Cardiac muscle cell (in vitro differentiated cells and primary cell): ENCODE measurements around the gene SLC17A1. TPM values are rescaled to one million over a fixed set of nuclear protein-coding genes. Genes with fewer than 3 reads are reported as not detected.

Source experiments
- DNase-seq, 2 donors: peaks; one replicate each; pipeline versions ENCODE4 v3.0.0 to v3.0.0-alpha.2; 2010 to 2017; ENCODE audit warnings: low read depth in 1 of 2, low spot score in 1 of 2
- H3K27ac ChIP-seq: fragments of 200-600 bp; sonication (generic); 2 replicates; pipeline ENCODE4 v1.5.1; 2016
- H3K27me3 ChIP-seq: fragments of 200-600 bp; sonication (generic); 2 replicates; pipeline ENCODE4 v1.6.0; 2016; ENCODE audit warnings: control low read depth
- H3K36me3 ChIP-seq: fragments of 200-600 bp; sonication (generic); 2 replicates; pipeline ENCODE4 v1.5.1; 2016; ENCODE audit warnings: control low read depth
- H3K4me1 ChIP-seq: fragments of 200-600 bp; sonication (generic); 2 replicates; pipeline ENCODE4 v1.8.1; 2017; ENCODE audit warnings: low read depth, mild to moderate bottlenecking, mixed run types
- H3K4me3 ChIP-seq: fragments of 200-600 bp; sonication (generic); 2 replicates; pipeline ENCODE4 v1.5.1; 2016; ENCODE audit warnings: mild to moderate bottlenecking
- H3K9me3 ChIP-seq: fragments of 200-600 bp; sonication (generic); 2 replicates; pipeline ENCODE4 v1.5.1; 2017; ENCODE audit warnings: low read depth, mild to moderate bottlenecking, control low read depth
- polyA plus RNA-seq: library from polyadenylated mRNA; unstranded; fragments of >200 nt; fragmentation: Nextera tagmentation; extraction: Ambion mirVana; gene quantifications from 2 replicates; pipeline ENCODE4 v1.2.1, GENCODE V29; 2016
- total RNA-seq: library from RNA; depleted of rRNA; stranded (reverse); fragments of >200 nt; gene quantifications from 2 replicates; pipeline ENCODE4 v1.2.3, GENCODE V29; 2016
- TF ChIP-seq, protein P1 (sequence below): IDR thresholded peaks from 2 replicates; pipeline ENCODE4 v1.5.1; 2012; ENCODE audit warnings: low read depth, mild to moderate bottlenecking, low read length

Gene SLC17A1
- total and polyA plus RNA-seq, 2 experiments from 2014 or later, result not detected

DNA sequence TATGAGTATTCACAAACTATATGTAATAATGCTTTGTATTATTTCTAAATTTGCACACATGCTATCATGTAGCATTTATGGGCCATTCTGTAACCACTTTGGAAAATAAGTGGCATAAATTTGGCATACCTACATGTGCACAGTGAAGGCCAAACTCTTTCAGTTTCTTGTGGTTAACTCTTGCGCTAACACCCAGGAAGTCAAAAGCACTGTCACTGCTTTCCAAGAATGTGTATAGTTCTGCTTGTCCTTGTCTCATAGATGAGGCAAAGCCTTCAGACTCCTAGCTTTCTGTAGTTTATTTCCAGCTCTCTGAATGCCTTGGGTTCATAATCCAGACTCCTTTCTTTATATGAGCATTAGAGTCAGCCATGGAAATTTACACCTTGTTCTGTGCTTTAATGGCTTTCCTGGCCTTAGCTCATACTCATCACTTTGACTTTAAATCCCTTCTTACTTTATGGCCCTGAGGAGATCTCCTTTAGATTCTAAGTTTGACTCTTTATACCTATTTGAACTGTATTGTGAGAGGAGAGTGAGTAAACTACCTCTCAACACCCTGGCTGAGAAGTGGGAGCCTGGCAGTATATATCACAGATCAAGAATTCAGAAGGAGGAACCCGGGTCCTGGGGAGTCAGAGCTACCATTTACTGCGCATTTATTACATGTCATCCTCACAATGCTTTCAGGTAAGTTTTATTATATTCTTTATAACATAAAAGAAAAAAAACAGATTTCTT, 43.1 kb upstream of the SLC17A1 start:
- no peak overlapping the region for H3K4me3 ChIP-seq
- H3K9me3 ChIP-seq, result no peaks in the 10 kb centered on the region
- no peaks in the 10 kb centered on the region for H3K36me3 ChIP-seq
- no peaks in the 10 kb centered on the region for H3K4me1 ChIP-seq
- H3K27ac ChIP-seq, result no peak overlapping the region
- peaks cover 28% of the 10 kb centered on the region for H3K27me3 ChIP-seq
- peak in 1 of 2 donors; percentile 37 for DNase-seq
- TF ChIP-seq, protein P1, sequence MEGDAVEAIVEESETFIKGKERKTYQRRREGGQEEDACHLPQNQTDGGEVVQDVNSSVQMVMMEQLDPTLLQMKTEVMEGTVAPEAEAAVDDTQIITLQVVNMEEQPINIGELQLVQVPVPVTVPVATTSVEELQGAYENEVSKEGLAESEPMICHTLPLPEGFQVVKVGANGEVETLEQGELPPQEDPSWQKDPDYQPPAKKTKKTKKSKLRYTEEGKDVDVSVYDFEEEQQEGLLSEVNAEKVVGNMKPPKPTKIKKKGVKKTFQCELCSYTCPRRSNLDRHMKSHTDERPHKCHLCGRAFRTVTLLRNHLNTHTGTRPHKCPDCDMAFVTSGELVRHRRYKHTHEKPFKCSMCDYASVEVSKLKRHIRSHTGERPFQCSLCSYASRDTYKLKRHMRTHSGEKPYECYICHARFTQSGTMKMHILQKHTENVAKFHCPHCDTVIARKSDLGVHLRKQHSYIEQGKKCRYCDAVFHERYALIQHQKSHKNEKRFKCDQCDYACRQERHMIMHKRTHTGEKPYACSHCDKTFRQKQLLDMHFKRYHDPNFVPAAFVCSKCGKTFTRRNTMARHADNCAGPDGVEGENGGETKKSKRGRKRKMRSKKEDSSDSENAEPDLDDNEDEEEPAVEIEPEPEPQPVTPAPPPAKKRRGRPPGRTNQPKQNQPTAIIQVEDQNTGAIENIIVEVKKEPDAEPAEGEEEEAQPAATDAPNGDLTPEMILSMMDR, result no peak

DNA sequence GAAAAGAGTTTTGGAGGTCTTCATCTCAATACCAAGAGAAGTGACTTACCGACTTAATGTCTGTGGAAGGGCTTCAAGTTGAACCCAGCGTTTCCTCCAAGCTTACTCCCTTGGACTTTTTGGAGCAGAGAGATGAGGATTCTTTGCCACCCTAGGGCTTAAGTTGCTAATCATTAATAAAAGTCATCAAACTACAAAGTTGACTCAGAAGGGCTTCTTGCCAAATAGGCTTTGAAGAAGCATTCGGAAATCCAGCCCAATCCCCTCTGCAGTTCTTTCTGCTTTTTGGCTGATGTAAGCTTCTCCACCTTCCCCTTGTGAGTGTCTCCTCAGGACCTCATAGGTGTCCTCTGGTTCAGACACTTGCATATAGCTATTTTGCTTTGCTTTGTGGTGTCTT, 42.3 kb upstream of the SLC17A1 start, which contains the start of gene SLC17A3:
SLC17A3 (minus strand) TSS at position 126 of the 400 bp plus-strand sequence. CDS start 5,856 bp downstream, outside the sequence.
- no peaks in the 10 kb centered on the region for H3K36me3 ChIP-seq
- H3K27me3 ChIP-seq, result peaks cover 20% of the 10 kb centered on the region
- no peak for DNase-seq
- no peaks in the 10 kb centered on the region for H3K4me1 ChIP-seq
- no peak within 1 kb of the TSS for H3K4me3 ChIP-seq
- TF ChIP-seq, protein P1, result no peak
- H3K9me3 ChIP-seq, result no peaks in the 10 kb centered on the region
- H3K27ac ChIP-seq, result no peak within 1 kb of the TSS

DNA sequence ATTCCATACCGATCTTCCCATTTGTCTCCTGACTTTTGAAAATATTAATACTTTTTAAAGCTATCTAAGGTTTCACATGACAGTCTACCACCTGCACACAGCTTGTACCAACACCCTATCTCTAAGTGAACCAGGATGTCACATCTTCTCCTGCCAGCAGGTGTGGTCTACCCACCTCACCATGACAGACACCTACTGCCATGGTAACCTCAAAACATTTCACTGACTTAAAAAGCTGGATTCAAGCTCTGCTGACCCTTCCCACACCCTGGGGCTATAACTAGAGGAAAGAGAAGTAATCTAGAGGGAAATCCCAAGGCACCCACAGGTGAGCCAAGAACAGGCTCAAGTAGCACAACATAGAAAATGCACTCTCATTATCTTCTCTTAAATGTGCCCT, 41.0 kb upstream of the SLC17A1 start:
- H3K27ac ChIP-seq, result no peak overlapping the region
- H3K4me3 ChIP-seq, result no peak overlapping the region
- peaks cover 11% of the 10 kb centered on the region for H3K27me3 ChIP-seq
- TF ChIP-seq, protein P1, result no peak
- no peaks in the 10 kb centered on the region for H3K9me3 ChIP-seq
- H3K36me3 ChIP-seq, result no peaks in the 10 kb centered on the region
- no peaks in the 10 kb centered on the region for H3K4me1 ChIP-seq
- DNase-seq, result no peak

DNA sequence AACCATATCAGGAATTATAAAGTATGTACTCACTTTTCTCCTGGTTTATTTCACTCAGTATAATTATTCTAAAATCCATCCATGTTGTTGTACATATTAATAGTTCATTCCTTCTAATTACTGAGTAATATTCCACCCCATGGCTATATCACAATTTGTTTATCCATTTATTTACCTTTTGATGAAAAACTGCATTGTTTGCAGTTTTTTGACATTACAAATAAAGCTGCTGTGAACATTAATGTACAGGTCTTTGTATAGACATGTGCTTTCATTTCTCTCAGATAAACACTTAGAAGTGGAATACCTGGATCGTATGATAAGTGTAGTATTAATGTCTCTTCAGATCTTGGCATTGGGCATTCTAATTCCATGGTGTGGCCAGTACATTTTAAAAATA, 38.0 kb upstream of the SLC17A1 start:
- no peak for DNase-seq
- TF ChIP-seq, protein P1, result no peak

DNA sequence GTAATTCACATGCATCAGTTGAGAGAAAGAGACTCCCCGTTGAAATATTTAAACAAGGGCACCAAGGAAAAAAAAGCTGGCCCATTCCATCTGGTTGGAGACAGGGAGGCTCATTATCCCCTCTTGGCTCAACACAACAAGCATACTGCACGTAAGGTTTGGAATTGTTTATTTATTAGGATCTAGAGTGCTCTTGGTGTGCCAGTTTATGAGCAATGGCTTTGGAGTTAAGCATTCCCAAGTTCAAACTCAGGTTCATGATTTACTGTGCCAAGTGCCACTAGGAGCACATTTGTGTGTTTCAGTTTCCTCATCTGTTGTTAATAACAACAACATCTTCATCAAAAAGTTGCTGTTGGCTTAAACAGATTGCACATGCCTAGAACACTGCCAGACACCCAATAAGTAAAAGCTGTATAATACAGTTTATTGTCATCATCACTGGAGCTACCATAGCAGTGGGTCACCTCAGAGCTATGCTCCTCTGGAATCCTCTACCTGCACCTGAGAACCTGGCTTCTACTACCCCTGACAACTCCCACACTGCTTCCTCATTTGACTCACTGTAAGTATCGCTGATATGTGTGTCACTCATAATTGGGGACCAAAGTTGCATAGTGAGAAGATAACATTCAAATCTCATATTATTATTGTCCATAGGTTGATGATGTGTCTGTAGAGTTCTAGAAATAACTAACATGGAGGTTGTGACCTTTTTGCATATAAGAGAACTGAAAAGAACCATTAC, 36.8 kb upstream of the SLC17A1 start:
- Histone ChIP-seq H3K4me3 (no peak overlapping the region), H3K27ac (no peak overlapping the region), H3K9me3 (no peaks in the 10 kb centered on the region), H3K36me3 (no peaks in the 10 kb centered on the region), H3K4me1 (no peaks in the 10 kb centered on the region), H3K27me3 (peaks cover under 1% of the 10 kb centered on the region)
- DNase-seq, result no peak
- TF ChIP-seq, protein P1, result no peak

More for the DNA sequence above, 38.0 kb upstream of the SLC17A1 start:
- Histone ChIP-seq H3K36me3 (no peaks in the 10 kb centered on the region), H3K9me3 (no peaks in the 10 kb centered on the region), H3K27me3 (peaks cover 9% of the 10 kb centered on the region), H3K27ac (no peak overlapping the region), H3K4me1 (no peaks in the 10 kb centered on the region), H3K4me3 (no peak overlapping the region)
